SW 1271 (cell line): Measurements from ENCODE around the gene QPRT.
"Not testable (repeated sequence)": the region's sequence is repeated elsewhere in the genome, so short reads cannot be mapped to it uniquely, and the experiment has no call there.

Source experiments
- DNase-seq, 2 experiments: peaks; one replicate each; lab custom pipeline; 2025; lab: John Stamatoyannopoulos, UW

QPRT gene

DNA sequence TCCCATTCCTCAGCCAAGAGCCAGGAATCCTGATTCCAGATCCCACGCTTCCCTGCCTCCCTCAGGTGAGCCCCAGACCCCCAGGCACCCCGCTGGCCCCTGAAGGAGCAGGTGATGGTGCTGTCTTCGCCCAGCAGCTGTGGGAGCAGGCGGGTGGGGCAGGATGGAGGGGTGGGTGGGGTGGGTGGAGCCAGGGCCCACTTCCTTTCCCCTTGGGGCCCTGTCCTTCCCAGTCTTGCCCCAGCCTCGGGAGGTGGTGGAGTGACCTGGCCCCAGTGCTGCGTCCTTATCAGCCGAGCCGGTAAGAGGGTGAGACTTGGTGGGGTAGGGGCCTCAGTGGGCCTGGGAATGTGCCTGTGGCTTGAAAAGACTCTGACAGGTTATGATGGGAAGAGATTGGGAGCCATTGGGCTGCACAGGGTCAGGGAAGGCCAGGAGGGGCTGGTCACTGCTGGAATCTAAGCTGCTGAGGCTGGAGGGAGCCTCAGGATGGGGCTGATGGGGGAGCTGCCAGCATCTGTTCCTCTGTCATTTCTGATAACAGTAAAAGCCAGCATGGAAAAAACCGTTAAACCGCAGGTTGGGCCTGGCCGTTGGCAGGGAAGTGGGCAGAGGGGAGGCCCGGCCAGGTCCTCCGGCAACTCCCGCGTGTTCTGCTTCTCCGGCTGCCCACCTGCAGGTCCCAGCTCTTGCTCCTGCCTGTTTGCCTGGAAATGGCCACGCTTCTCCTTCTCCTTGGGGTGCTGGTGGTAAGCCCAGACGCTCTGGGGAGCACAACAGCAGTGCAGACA lies 15.8 kb upstream of the QPRT start, which contains the start of gene SPN:
SPN (plus strand) TSS at position 232 of the 791 bp plus-strand sequence; CDS start at position 714, 482 bp downstream.
- no peak for DNase-seq

DNA sequence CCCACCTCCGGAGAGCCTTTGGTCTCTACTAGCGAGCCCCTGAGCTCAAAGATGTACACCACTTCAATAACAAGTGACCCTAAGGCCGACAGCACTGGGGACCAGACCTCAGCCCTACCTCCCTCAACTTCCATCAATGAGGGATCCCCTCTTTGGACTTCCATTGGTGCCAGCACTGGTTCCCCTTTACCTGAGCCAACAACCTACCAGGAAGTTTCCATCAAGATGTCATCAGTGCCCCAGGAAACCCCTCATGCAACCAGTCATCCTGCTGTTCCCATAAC lies 15.2 kb upstream of the QPRT start:
- DNase-seq, result no peak

DNA sequence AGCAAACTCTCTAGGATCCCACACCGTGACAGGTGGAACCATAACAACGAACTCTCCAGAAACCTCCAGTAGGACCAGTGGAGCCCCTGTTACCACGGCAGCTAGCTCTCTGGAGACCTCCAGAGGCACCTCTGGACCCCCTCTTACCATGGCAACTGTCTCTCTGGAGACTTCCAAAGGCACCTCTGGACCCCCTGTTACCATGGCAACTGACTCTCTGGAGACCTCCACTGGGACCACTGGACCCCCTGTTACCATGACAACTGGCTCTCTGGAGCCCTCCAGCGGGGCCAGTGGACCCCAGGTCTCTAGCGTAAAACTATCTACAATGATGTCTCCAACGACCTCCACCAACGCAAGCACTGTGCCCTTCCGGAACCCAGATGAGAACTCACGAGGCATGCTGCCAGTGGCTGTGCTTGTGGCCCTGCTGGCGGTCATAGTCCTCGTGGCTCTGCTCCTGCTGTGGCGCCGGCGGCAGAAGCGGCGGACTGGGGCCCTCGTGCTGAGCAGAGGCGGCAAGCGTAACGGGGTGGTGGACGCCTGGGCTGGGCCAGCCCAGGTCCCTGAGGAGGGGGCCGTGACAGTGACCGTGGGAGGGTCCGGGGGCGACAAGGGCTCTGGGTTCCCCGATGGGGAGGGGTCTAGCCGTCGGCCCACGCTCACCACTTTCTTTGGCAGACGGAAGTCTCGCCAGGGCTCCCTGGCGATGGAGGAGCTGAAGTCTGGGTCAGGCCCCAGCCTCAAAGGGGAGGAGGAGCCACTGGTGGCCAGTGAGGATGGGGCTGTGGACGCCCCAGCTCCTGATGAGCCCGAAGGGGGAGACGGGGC lies 14.7 kb upstream of the QPRT start:
- no peak for DNase-seq

- DNase-seq, result no peak
These were observed 13.5 kb upstream of the QPRT start for GRCh38 chr16:29665294-29666077.

DNA sequence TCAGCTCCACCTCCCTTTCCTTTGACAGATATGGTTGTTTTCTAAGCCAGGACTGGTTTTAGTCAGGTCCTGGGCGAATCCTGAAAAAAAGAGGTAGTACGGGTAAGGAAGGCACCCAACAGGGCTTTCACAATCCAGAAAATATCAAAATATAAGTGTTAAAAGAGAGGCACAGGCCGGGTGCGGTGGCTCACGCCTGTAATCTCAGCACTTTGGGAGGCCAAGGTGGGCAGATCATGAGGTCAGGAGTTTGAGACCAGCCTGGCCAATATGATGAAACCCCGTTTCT lies 11.7 kb upstream of the QPRT start:
- DNase-seq, result not testable (repeated sequence)

DNA sequence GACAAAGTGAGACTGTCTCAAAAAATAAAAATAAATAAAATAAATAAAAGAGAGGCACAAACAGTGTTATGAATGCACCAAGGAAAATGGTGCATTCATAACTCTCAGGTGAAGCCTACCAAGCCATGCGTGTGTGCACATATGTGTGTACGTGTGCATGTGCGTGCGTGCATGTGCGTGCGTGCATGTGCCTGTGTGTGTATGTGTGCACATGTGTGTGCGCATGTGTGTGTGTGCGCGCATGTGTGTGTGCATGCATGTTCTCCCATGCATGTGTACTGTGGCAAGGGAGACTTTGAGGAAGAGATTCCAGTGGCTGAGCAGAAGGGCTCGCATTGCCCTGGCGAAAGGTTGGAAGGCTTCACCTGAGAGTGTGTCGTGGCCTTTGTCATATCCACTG lies 11.2 kb upstream of the QPRT start:
- no peak for DNase-seq

- DNase-seq, result no peak
These were observed 10.7 kb upstream of the QPRT start for GRCh38 chr16:29668267-29668666.

DNA sequence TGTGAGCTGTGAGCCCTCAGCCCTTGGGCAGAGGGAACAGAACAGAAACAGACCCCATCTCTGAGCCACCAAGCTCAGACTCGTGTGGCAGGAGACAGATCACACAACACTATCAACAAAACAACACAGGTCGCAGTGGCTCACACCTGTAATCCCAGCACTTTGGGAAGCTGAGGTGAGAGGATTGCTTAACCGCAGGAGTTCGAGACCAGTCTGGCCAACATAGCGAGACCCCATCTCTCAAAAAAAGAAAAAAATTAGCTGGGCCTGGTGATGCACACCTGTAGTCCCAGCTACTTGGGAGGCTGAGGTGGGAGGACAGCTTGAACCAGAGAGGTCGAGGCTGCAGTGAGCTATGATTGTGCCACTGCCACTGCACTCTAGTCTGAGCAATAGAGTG lies 5.5 kb upstream of the QPRT start:
- DNase-seq, result no peak

- no peak for DNase-seq
These were observed 4.8 kb upstream of the QPRT start for GRCh38 chr16:29674188-29674587.

GRCh38 chr16:29675811-29676643 lies 3.0 kb upstream of the QPRT start:
- DNase-seq, result peak in 1 of 2 experiments; percentile 49

GRCh38 chr16:29676989-29677785 lies 1.8 kb upstream of the QPRT start:
- no peak for DNase-seq

- no peak for DNase-seq
These were observed 1.2 kb downstream of the QPRT start for GRCh38 chr16:29680180-29680598.

- DNase-seq, result no peak
These were observed 4.6 kb downstream of the QPRT start for GRCh38 chr16:29683543-29684090.

DNA sequence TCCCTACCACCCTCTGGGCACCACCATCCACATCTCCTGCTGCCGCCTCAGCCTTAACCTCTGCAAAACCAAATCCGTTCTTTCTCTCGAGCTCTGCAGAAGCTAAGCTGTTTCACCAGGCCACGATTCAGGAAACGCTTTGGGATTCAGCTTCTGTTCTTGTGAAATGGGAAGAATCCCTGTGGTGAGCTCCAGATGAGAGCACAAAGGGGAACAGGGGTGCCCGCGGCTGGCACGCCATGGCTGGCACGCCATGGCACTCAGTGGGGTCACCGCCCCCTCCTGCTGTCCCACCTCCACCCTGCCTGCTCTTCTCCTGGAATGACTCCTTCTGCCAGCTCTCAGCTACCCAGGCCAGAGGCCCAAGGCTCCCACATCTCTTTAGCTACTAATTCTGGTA lies 5.7 kb downstream of the QPRT start:
- DNase-seq, result no peak

DNA sequence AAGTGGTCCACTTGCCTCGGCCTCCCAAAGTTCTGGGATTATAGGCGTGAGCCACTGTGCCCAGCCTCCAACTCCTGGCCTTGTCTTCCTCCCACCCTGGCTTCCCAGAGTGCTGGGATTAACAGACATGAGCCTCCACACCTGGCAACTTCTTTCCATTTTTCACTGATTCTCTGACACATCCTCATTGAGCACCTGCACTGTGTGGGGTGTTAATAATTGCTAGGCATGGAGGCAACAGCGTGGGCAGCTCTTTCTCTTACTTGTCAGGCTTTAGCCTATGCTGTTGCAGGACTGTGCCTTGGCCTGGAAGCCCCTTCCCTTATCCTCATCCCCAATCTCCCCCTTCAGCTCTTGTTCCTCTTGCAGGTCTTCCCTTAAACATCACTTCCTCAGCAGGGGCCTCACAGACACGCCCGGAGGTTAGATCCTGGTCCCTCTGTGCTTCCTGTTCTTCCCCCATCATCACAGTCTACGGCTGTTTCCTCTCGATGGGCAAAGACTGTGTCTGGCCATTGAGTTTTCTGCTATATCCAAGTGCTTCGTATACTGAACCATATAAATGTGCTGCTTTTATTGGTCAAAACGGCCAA lies 7.9 kb downstream of the QPRT start:
- no peak for DNase-seq

- no peak for DNase-seq
These were observed 8.8 kb downstream of the QPRT start for GRCh38 chr16:29687755-29688154.

- no peak for DNase-seq
These were observed 9.2 kb downstream of the QPRT start for GRCh38 chr16:29688172-29688571.

GRCh38 chr16:29689490-29690351 lies 10.7 kb downstream of the QPRT start:
- not testable (repeated sequence) for DNase-seq

DNA sequence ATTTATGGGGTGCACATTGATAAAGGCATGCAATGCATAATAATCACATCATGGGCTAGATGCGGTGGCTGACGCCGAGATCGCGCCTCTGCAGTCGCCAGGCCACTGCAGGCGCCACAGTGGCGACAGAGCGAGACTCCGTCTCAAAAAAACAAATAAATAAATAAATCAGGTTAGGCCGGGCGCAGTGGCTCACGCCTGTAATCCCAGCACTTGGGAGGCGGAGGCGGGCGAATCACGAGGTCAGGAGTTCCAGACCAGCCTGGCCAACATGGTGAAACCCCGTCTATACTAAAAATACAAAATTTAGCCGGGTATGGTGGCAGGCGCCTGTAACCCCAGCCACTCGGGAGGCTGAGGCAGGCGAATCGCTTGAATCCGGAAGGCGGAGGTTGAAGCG lies 13.6 kb downstream of the QPRT start:
- DNase-seq, result not testable (repeated sequence)
